ENCODE data around the gene PSMD8.
"Not testable (repeated sequence)": the region's sequence is repeated elsewhere in the genome, so short reads cannot be mapped to it uniquely, and the experiment has no call there.

Gene PSMD8

DNA sequence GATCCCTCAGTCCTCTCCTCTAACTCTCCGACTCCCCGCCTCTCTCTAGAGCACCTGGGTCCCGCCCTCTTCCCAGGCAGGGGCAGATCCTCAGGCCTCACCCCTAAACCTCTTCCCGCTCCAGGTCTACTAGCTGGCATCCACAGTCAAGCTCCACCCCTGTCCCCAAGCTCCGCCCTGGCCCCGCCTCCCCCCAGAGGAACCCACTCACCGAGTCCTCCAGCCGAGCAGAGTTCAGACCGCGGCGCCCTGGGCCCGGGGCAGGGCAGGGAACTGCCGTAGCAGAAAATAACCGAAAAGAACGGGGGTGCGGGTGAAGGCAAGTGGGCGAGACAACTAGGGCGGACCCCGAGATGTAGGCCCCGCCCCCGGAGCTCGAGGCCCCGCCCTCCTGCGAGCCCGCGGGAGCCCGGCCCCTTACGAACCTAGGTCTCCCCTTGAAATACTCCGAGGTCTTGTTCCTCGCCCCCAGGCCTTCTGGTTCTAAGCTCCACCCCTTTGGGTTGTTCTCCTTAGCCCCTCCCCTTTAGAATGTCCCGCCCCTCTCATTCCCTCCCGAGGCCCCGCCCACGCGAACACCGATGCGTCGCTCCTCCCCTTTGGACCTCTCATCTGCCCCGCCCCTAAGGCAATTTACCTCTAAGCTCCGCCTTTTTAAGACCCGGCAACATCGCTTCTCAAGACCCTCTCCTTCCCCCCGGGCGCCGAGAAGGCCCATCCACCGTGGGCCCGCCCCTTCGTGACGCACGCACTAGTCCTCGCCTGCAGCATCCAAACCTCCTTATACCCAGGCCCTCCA is 13.4 kb downstream of the PSMD8 start, which contains the start of gene GGN:
TSS of gene GGN (minus strand) at position 485 of the 799 bp plus-strand sequence. CDS start 773 bp downstream, outside the sequence.
- ATAC-seq (peak; percentile 70), DNase-seq (peak; percentile 85)

DNA sequence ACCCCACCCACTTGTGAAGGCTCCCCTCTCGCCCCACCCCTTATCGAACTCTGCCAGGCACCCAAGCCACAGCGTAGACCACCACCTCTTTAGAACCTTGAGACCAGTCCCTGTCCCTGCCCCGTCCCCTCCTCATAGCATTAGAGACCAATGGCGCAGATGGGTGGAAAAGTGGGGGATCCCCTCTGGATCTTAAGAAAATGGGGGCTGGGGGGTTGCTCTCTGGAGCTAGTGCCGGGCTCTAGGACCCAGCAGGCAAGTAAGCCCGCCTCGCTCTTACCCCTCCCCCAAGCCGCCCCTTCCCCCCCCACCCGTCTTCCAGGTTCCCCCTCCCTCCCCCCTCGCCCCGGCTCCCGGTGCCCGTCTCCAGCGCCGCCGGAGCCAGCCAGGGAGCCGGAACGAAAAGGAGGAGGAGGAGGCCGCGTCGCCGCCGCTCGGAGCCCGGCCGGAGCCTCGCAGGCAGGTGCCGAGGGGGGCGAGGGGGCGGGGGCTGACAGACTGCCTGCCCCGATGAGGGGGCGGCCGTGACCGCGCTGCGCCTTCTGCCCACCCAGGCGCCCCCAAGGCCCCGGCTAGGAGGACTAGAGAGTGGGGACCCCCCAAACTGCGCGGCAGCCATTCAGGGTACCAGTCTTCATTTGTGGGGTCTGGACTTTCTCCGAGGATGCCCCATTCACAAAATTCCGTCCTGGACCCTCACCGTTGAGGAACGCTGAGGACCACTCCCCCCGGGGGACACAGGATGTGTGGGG is 14.2 kb downstream of the PSMD8 start, which contains the start of gene SPRED3:
TSS of gene SPRED3 (plus strand) at position 349 of the 752 bp plus-strand sequence. CDS start 1,606 bp downstream, outside the sequence.
- DNase-seq (no peak), ATAC-seq (no peak)

DNA sequence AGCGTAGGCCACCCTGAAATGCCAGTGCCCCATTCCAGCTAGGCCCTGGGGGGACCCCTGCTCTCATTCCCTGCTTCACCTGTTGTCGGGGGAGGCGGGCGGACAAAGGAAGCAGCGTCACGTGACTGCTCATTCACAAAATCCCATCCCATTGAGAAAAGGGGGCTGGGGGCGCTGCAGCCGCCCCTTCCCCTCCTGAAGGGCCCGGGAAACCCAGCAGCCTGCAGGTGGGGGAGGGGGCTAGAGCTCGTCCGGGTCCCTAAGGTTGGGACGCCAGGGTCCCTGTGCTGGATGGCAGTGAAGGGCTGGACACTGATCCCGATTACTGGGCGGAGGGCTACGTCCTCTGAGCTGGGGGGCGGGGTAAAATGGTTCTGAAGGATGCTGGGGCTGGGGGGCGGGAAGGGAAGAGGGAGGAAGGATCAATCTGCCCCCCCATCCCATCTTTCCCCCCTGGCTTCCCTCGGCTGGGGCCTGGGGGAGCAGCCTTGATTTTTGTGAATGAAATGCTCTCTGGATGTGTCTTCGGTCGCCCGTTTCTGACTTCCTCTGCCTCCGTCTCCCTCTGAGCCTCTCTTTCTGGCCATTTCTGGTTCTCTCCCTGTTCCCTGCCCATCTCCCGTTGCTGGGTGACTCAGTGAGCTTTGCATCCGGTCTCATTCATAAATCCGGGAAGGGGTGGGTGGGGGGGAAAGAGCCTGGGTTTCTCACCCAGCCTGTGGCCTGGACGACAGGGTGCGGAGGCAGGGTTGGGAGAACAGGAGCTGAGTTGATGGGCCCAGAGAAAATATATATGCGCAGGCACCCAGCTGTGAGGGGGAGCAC is 14.9 kb downstream of the PSMD8 start:
- no peak for DNase-seq

DNA sequence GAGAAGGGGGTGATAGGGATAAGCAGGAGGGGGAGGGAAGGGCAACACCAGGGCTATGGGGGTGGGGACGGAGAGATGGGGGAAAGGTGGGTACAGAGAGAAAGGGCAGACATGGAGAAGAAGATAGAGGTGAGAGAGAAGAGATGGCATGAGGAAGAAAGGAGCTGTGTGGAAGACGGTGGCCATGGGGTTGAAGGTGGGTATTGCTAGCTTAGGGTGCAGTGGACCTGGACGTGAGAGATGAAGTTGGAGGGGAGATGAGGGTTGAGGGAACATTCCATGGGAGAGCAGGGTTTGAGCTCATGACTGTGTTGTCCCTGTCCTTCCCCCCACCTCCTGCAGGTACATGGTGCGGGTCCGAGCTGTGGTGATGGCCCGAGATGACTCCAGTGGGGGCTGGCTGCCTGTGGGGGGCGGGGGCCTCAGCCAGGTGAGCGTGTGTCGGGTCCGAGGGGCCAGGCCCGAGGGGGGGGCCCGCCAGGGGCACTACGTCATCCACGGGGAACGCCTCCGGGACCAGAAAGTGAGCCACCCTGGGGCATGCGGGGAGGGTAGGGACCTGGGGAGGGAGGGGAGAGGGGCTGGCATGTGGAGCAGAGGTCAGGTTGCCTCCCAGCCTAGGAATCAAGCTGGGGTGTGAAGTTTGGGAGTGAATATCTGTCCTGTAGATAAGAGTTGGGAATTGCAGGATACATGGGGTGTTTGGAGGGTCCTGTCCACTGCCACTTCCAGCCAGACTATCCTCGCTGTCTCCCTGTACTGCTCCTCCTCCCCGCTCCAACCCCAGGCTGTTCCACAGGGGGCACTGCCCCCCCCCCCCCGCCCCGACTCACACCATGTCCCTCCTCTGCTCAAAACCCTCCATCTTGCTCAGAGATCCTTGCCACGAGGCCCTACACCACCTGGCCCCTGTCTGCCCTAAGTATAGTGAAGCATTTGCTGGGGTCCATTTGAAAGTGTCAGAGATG is 15.9 kb downstream of the PSMD8 start:
- ATAC-seq = no peak
- no peak for DNase-seq

More for the DNA sequence above, 14.9 kb downstream of the PSMD8 start:
- ATAC-seq = no peak

DNA sequence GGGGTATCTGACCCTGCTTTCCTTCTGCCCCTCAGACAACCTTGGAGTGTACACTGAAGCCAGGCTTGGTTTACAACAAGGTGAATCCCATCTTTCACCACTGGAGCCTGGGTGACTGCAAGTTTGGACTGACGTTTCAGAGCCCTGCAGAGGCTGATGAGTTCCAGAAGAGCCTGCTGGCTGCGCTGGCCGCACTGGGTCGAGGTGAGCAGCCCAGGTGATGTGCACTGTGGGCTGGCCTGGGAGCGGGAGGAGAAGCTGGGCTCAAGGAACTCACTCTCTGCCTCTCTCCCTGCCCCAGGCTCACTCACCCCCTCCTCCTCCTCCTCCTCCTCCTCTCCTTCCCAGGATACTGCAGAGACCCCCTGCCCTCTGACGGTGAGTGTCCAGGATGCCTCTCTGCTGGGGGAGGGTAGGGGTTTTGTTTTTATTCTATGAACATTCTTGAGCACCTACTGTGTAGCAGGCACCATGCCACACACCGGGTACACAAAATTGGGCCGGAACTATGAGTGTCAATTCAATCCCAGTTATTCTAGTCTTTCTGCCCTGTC is 17.6 kb downstream of the PSMD8 start:
- DNase-seq (no peak), ATAC-seq (no peak)

DNA sequence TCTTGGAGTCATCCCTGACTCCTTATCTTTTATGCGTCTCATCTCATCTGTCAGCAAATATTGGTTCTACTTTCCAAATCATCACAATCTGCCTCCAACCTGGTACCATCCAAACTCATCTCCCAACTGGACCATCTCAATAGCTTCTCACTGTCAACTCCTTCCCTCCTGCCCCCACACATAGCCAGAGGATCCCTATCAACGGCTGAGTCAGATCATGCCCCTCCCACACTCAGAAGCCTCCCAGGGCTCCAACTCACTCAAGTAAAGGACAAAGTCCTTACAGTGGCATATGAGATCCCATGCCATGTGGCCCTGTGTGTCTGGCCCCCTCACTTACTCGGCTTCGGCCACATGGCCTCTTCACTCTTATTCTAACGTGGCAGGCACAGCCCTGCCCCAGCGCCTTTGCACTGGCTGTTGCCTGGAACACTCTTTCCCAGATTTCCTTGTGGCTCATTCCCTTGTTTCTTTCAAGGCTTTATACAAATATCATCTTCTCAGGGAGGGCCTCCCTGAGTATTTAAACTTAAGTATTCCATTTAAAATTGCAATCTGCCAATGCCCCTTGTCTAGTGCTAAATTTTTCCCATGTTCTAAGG is 18.4 kb downstream of the PSMD8 start:
- DNase-seq = no peak
- ATAC-seq = no peak

DNA sequence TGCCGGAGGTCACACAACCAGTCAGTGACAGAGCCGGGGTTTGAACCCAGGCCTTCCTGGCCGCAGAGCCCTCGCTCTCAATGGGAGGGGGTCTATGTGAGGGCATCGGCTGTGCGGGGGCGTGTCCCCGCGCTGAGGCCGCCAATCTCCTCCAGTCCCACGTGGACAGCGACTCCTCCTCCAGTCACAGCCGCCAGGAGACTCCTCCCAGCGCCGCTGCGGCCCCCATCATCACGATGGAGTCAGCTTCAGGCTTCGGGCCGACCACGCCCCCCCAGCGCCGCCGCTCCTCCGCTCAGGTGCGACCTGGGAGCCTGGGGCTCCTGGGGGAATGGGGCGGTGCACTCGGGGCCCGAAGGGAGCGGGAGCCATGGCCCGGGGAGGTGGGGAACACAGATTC is 20.1 kb downstream of the PSMD8 start:
- ATAC-seq (peak; percentile 73), DNase-seq (peak; percentile 83)

DNA sequence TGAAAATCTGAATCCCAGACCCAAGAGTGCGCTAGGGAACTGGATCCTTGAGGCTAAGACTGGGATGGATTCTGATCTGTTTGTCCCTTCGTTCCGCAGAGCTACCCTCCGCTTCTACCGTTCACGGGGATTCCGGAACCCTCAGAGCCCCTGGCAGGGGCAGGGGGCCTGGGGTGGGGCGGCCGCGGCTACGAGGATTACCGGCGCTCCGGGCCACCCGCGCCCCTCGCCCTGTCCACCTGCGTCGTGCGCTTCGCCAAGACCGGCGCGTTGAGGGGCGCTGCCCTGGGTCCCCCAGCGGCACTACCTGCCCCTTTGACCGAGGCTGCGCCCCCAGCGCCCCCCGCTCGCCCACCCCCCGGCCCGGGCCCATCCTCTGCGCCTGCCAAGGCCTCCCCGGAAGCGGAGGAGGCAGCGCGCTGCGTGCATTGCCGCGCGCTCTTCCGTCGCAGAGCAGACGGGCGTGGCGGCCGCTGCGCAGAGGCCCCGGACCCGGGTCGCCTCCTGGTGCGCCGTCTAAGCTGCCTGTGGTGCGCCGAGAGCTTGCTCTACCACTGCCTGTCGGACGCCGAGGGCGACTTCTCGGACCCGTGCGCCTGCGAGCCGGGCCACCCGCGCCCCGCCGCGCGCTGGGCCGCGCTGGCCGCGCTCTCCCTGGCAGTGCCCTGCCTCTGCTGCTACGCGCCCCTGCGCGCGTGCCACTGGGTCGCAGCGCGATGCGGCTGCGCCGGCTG is 21.2 kb downstream of the PSMD8 start:
- peak; percentile 69 for ATAC-seq

DNA sequence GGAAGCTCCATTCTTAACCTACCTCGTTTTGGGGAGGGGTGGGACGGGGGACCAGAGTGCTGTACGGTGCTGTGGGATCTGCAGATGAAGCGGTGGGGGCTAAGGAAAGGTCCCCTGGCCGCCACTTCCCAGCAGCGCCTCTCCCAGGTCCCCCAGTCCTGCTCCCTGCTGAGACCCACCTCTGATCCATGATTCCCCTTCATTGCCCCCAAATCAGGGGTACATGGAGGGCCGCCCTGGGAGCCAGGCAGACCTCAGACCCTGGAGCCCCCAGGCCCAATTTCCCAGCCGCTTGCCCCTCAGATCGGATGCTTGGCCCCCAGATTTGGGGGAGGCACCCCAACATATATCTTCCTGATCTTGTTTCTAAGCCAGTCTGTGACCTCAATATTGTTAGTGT is 24.7 kb downstream of the PSMD8 start:
- DNase-seq (no peak), ATAC-seq (no peak)

More for the DNA sequence above, 21.2 kb downstream of the PSMD8 start:
- peak; percentile 55 for DNase-seq

DNA sequence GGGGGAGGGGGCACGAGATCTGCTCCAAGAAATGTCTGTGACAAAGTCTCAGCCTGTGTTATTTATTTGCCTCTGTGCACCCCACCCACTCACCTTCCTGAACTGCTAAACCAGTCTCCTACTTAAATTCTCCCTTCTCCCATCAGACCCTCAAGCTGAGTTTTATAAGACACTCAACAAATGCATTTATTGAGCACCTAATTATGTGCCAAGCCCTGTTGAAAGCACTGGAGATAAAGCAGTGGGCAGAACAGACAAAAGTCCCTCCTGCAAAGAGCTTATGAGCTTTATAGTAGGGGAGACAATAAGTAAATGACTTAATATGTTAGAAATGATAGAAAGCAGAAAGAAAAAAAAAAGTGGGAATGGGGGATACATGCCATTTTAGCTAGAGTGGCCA is 25.2 kb downstream of the PSMD8 start:
- ATAC-seq = no peak
- DNase-seq = no peak

DNA sequence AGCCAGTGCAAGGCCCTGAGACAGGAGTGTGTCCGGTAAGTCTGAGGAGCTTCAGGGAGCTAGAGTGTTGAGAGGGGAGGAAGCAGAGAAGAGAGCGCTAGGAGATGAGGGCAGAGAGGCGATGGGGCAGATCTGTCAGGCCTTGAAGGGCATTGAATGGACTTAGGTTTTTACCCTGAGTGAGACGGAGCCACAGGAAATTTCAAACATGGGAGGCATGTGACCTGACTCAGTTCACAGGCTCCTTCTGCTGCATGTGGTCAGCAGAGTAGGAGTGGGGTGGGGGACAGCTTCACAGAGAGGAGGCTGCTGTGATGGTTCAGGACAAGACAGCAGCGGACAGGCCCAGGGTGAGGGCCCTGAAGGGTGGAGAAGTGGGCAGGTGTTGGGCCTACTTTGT is 26.0 kb downstream of the PSMD8 start:
- ATAC-seq = no peak
- DNase-seq = no peak

DNA sequence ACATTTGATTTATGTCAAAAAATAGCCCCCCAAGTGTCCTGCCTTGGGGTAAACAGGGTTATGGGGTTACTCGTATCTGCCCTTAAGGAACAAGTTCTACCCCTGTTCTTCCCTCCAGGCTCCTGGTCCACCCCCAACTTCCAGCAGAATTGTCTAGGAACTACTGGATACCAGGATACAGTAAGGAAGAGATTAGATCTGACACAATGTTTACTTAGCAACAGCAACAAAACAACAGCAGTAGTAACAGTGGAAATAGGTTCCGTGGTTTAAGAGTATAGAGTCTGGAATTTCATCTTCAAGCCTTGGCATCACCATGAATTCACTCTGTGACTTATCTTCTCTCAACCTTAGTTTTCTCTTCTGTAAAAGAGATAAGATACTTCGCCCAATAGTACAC is 26.8 kb downstream of the PSMD8 start:
- ATAC-seq (no peak), DNase-seq (no peak)

DNA sequence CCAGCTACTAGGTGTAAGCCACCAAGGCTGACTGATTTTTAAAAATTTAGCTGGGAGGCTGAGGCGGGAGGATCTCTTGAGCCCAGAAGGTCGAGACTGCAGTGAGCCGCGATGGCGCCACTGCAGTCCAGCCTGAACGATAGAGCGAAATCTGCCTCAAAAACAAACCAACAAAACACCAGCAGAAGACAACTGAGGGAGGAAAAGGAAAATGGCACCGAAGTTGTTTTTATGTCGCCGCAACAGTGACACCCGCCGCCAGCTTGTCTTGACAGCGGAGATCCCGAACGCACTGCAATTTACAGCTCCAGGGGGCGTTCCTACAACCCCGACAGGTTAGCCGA is 28.2 kb downstream of the PSMD8 start:
- DNase-seq (no peak), ATAC-seq (no peak)

DNA sequence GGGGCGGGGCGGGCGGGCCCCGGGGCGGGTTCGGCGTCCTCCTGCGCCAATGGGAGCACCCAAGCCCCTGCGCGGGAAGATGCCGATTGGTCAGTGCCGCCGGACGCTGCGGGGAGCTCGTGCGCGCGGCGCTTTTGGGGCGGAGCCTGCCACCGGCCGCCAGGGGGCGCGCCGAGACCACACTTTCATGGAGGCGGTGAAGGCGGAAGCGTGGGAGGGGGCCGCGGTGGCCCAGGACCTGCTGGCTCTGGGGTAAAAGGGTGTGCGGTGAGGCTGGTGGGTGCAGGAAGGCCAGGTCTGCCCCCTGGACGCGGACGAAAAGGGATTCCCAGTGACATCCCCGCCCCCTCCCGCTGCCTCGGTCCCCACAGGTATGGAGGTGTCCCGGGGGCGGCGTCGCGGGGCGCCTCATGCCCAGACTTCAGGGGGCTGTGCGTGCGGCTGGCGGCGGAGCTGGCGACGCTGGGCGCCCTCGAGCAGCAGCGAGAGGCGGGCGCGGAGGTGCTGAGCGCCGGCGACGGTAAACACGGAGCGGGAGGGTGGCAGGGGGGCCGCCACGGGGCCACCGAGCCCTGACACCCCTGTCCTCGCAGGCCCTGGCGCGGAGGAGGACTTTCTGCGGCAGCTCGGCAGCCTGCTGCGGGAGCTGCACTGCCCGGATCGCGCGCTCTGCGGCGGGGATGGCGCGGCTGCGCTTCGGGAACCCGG is 28.8 kb downstream of the PSMD8 start, which contains the start of gene FAM98C:
TSS of gene FAM98C (plus strand) at position 127 of the 708 bp plus-strand sequence. CDS start at position 188, 61 bp downstream.
- peak; percentile 97 for DNase-seq
- peak; percentile 99 for ATAC-seq

DNA sequence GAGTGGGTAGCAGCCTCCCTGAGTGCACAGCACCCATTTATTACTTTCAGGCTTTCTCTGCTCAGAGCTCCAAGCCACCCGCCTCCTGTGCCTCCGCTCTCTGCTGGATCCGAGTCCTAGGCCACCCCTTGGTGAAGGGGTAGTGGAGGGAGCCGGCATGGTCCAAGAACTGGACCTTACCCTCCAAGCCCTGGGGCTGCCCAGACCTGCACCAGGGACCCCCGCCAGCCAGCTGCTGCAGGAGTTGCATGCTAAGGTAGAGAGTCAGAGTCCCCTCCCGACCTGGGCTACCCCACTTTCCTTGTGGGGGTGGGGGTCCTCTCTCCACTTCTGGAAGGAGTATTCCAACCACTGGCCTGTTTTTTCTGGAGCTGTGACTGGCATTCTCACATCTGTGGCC is 30.5 kb downstream of the PSMD8 start:
- no peak for ATAC-seq
- DNase-seq = no peak

DNA sequence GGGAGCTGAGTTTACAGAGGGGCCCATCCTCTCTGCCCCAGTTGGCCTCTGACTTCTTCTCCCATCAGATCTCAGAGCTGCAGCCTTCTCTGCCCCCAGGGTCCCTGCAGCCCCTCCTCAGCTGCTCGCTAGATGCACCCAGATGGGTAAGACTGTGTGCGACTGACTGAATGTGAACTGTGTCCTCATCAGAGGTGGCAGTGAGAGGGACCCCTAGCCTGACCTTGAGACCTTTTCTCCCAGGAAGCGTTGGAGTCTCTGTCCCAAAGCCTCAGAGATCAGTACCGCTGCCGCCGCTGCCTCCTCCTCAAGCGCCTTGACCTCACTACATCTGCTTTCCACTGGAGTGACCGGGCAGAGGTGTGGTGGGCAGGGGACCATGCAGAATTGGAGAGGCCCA is 30.9 kb downstream of the PSMD8 start:
- DNase-seq (no peak), ATAC-seq (no peak)

DNA sequence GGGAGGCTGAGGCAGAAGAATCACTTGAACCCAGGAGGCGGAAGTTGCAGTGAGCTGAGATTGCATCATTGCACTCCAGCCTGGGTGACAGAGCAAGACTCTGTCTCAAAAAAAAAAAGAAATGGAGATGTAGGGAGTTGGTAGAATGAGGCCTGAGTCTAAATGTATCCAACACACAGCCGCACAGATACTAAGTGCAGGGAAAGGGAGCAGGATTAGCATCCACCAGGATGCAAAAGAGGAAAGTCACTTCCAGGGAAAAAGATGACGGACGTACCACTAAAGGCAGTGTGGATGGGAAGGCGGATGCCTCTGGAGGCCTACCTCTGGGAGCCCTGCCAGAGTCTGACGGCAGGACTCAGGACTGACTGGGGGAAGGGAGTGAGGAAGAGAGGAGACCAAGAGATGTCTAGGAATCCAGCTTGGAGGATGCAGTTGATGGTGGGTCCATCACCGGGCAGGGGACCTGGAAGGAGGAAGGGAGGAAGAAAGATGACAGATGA is 35.3 kb downstream of the PSMD8 start:
- ATAC-seq (no peak), DNase-seq (no peak)

DNA sequence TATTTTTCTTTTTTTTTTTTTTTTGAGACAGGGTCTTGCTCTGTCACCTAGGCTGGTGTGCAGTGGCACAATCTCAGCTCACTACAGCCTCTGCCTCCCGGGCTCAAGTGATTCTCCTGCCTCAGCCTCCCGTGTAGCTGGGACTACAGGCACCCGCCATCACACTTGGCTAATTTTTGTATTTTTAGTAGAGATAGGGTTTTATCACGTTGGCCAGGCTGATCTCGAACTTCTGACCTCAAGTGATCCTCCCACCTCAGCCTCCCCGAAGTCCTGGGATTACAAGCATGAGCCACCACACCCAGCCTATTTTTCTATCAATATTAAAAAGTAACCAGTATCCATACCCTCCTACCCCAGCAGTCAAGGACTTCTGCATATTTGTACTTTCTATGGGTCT is 36.0 kb downstream of the PSMD8 start:
- DNase-seq, ATAC-seq: not testable (repeated sequence)
